ENCODE data around the gene RALB.

RALB gene, protein sequence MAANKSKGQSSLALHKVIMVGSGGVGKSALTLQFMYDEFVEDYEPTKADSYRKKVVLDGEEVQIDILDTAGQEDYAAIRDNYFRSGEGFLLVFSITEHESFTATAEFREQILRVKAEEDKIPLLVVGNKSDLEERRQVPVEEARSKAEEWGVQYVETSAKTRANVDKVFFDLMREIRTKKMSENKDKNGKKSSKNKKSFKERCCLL

DNA sequence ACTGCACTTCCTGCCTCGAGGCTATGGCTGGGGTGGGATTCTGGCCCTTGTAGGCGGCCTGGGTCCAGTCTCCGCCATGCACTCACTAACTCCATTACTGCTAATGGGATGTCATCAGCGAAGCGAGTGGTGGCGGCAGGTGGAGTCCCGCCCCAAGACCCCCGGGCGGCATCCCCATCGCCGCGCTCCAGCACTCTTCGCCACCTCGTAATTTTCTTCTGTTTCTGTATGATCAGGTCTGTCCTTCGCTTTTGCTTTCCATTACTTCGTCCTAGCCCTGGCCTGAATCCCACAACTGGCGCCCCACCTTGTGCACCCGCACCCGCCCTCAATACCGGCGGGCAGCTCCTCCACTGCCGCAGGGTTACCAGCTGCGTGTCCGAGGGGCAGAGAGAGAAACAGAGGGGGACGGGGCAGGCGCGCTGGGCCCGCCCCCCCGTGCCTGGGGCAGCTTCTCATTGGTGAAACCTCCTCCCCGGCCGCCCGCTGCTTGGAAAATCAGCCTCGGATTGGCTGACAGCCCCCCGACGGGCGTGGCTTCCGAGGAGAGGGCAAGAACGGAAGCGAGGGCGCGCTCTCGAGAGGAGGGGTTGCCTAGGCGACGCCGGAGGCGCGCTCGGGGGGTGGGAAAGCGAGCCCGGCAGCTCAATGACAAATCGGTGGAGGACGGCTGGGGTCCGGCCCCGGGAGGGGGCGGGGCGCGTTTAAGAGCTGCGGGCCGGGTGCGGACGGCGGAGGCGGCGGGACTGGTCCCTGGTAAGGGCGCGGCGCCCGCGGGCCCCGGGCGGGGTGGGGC, at the start of gene RALB:
TSS of gene RALB (plus strand) at position 628 of the 796 bp plus-strand sequence. CDS start 25,813 bp downstream, outside the sequence.
- Histone ChIP-seq H3K4me3 (ENCODE audit: low read length) (peak within 1 kb of the TSS; percentile 89), H3K27me3 (ENCODE audit: control insufficient read depth, insufficient read depth, low read length) (peaks cover 59% of the 10 kb centered on the region), H3K9ac (ENCODE audit: low read length) (peak within 1 kb of the TSS; percentile 46), H3K4me1 (ENCODE audit: control insufficient read depth, low read depth, low read length) (peaks cover 12% of the 10 kb centered on the region), H3K27ac (ENCODE audit: low read length) (no peak within 1 kb of the TSS), H3K9me3 (ENCODE audit: control insufficient read depth, low read depth, low read length) (no peaks in the 10 kb centered on the region), H3K36me3 (ENCODE audit: control insufficient read depth, low read depth, low read length) (no peaks in the 10 kb centered on the region)

DNA sequence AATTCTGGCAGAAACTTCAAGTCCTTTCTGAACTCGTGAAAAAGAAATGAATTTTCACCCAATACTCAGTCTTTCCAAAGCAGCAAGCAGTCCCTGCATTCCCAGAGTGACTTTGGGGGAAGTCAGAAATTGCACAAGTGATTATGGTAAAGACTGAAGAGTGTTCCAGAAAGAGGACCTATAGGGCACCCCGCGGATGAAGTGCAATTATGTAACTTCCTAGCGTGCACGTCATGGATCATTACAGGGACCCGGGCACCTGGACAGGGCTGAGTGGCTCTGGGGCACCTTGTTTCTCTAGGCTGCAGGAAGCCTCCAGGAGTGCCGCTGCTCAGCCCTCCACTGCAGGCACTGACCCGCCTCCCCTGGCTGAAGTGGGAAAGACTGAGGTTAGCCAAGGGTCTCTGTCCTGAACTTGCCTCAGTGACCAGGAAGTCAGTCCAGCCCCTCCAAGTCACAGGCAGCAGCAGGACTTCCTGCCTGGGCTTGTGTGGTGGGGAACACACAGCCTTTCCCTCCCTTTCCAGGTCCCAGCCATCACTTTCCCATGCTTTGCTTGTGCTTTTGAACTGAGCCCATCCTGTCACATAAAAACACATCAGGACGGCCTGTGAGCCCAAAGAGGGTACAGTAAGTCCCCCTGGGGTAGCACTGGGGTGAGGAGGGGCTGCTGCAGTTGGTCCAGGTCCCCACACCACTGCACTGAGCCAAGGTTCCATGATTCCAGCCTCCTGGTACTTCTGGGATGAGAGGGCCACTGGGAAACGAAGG, 49.2 kb upstream of the RALB start:
- Histone ChIP-seq H3K27ac (ENCODE audit: low read length) (no peak overlapping the region), H3K9me3 (ENCODE audit: control insufficient read depth, low read depth, low read length) (no peaks in the 10 kb centered on the region), H3K9ac (ENCODE audit: low read length) (no peak overlapping the region), H3K4me3 (ENCODE audit: low read length) (no peak overlapping the region), H3K36me3 (ENCODE audit: control insufficient read depth, low read depth, low read length) (no peaks in the 10 kb centered on the region), H3K4me1 (ENCODE audit: control insufficient read depth, low read depth, low read length) (no peaks in the 10 kb centered on the region), H3K27me3 (ENCODE audit: control insufficient read depth, insufficient read depth, low read length) (no peaks in the 10 kb centered on the region)

DNA sequence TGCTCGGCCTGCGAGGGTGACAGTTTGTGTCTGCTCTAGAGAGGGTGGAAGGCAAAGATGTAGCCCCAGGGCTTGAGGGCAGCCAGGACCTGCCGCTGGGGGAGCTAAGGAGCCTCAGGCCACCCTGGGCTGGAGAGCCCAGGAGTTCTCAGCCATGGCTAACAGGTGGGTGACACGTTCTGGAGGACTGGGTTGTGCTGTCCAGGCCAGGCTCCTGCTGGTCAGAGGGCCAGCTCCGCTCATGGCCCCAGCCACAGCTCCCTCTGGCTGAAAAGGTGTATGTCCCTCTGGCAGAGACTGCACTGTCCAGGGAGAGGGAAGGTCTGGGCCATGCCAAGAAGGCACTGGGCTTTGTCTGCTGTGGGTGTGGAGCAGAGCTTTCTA, 48.6 kb upstream of the RALB start:
- no peaks in the 10 kb centered on the region for H3K36me3 ChIP-seq (ENCODE audit: control insufficient read depth, low read depth, low read length)
- H3K27me3 ChIP-seq (ENCODE audit: control insufficient read depth, insufficient read depth, low read length), result no peaks in the 10 kb centered on the region
- no peaks in the 10 kb centered on the region for H3K9me3 ChIP-seq (ENCODE audit: control insufficient read depth, low read depth, low read length)
- no peak overlapping the region for H3K27ac ChIP-seq (ENCODE audit: low read length)
- no peak overlapping the region for H3K4me3 ChIP-seq (ENCODE audit: low read length)
- H3K9ac ChIP-seq (ENCODE audit: low read length), result no peak overlapping the region
- H3K4me1 ChIP-seq (ENCODE audit: control insufficient read depth, low read depth, low read length), result no peaks in the 10 kb centered on the region

DNA sequence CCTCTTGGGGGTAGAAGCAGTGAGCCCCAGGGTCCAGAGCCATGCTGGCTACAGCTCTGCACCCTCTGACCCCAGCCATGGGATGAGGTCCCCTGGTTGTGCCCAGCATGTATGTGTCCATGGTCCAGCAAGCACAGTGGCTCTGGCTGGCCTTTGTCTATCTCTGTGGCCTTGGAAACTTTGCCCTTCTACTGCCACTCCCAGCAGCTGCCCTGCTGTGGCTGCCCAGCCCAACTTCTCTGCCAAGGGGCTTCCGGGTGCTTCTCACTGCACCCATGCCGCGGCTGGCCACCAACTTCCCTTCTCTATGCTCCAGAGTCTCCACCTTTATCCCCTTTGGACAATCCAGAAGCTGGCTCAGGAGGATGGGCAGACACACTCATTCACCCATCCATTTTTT, 48.2 kb upstream of the RALB start:
- no peaks in the 10 kb centered on the region for H3K4me1 ChIP-seq (ENCODE audit: control insufficient read depth, low read depth, low read length)
- no peaks in the 10 kb centered on the region for H3K27me3 ChIP-seq (ENCODE audit: control insufficient read depth, insufficient read depth, low read length)
- no peaks in the 10 kb centered on the region for H3K9me3 ChIP-seq (ENCODE audit: control insufficient read depth, low read depth, low read length)
- no peak overlapping the region for H3K4me3 ChIP-seq (ENCODE audit: low read length)
- no peak overlapping the region for H3K27ac ChIP-seq (ENCODE audit: low read length)
- no peak overlapping the region for H3K9ac ChIP-seq (ENCODE audit: low read length)
- H3K36me3 ChIP-seq (ENCODE audit: control insufficient read depth, low read depth, low read length), result no peaks in the 10 kb centered on the region

DNA sequence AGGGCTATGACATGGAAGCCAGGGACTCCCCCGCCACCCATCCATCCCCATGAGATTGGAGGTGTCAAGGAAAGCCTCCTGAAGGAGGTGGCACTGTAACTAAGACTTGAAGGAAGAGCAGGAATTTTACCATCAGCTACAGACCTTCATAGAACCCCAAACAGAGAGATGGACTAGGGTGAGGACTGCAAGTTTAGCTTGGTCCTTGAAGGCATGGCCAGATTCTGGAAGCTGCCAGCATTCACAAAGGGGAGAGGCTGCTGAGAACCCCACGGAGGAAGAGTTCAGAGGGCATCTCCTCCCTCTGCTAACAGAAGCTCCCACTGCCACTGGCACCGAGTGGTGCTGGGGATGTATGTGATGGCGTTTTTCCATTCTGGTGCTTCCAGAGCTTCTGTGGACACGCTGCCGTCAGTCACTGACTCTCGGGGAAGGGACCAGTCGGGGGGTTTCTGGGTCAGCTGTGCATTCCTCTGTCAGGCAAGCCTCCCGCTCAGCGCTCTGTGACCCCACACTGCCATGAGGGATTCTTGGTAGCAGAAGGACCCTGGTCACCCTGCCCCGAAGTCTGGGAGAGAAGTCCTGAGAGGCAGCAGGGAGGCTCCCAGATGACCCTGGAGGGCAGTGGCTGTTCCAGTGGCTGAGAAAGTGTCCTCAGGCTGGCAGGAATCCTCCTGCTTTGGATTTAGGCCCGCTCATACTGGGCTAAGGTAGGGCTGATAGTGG, 47.5 kb upstream of the RALB start:
- Histone ChIP-seq H3K36me3 (ENCODE audit: control insufficient read depth, low read depth, low read length) (no peaks in the 10 kb centered on the region), H3K27ac (ENCODE audit: low read length) (no peak overlapping the region), H3K27me3 (ENCODE audit: control insufficient read depth, insufficient read depth, low read length) (no peaks in the 10 kb centered on the region), H3K4me3 (ENCODE audit: low read length) (no peak overlapping the region), H3K4me1 (ENCODE audit: control insufficient read depth, low read depth, low read length) (no peaks in the 10 kb centered on the region), H3K9ac (ENCODE audit: low read length) (no peak overlapping the region), H3K9me3 (ENCODE audit: control insufficient read depth, low read depth, low read length) (no peaks in the 10 kb centered on the region)

DNA sequence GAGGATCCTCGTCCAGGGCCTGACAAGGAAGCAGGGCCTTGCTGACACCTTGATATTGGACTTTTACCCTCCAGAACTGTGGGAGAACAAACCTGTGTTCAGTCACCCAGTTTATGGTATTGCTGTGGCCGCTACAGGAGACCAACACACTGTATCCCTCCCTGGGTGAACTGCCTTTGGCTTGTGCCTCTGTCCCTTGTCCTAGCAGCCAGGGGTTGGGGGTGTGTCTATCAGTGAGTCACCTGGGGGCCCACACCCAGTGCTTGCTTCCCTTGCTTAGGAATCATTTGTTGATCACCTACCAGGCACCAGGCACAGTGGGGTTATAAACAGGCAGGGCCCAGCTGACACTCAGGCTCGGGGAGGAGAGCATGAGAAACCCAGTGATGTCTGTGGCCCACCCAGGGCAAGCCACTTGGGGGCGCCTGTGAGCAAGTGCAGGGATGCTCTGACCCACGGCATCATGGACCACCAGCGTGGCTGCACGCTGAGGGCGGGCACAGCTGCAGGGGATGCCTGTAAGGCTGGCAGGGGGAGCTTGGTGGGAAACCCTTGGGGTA, 46.5 kb upstream of the RALB start:
- no peaks in the 10 kb centered on the region for H3K9me3 ChIP-seq (ENCODE audit: control insufficient read depth, low read depth, low read length)
- no peak overlapping the region for H3K9ac ChIP-seq (ENCODE audit: low read length)
- H3K27me3 ChIP-seq (ENCODE audit: control insufficient read depth, insufficient read depth, low read length), result no peaks in the 10 kb centered on the region
- no peak overlapping the region for H3K4me3 ChIP-seq (ENCODE audit: low read length)
- H3K4me1 ChIP-seq (ENCODE audit: control insufficient read depth, low read depth, low read length), result no peaks in the 10 kb centered on the region
- no peak overlapping the region for H3K27ac ChIP-seq (ENCODE audit: low read length)
- no peaks in the 10 kb centered on the region for H3K36me3 ChIP-seq (ENCODE audit: control insufficient read depth, low read depth, low read length)

DNA sequence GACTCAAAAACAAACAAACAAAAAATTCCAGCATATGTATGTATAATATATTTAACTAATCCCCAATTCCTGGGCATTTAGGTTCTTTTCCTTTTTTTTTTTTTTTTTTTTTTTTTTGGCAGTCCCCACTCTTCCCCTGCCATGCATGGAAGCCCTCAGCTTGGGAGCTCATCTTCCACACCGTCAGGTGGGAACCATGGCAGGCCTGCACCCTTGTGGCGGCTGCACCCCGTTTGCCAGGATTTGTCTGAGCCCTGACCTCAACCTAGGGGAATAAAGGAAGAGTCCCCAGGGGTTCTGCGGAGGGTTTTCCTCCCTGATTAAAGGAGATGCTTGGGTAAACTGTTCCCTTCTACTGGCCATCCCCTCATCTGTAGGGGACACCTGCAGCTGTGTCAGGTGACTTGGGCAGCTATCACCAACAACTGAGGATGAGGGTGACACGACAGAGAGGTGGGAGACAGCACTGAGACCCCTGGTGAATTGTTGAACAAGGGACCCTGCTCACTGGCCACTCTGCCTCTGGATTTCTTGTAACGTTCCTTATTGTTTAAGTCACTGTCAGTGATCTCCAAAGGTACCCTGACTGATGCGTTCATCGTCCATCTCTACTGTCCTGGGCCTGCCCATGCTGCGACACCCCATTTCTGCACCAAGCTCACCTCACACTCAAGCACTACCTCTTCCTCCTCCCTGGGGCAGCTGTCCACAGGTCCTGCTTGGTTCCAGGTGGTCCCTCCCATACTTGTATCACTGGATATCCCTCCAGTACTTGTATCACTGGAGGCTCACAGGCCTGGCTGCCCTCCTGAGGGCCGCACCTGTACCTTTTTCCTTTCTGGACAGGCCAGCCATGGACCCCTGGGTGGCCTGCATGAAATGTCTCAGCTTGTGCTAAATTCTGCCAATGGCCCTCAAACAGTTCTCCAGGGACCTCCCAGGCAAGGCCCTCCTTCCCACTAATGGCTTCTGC, 44.0 kb upstream of the RALB start:
- Histone ChIP-seq H3K27ac (ENCODE audit: low read length) (no peak overlapping the region), H3K4me3 (ENCODE audit: low read length) (no peak overlapping the region), H3K4me1 (ENCODE audit: control insufficient read depth, low read depth, low read length) (no peaks in the 10 kb centered on the region), H3K36me3 (ENCODE audit: control insufficient read depth, low read depth, low read length) (no peaks in the 10 kb centered on the region), H3K9me3 (ENCODE audit: control insufficient read depth, low read depth, low read length) (no peaks in the 10 kb centered on the region), H3K9ac (ENCODE audit: low read length) (no peak overlapping the region), H3K27me3 (ENCODE audit: control insufficient read depth, insufficient read depth, low read length) (no peaks in the 10 kb centered on the region)

DNA sequence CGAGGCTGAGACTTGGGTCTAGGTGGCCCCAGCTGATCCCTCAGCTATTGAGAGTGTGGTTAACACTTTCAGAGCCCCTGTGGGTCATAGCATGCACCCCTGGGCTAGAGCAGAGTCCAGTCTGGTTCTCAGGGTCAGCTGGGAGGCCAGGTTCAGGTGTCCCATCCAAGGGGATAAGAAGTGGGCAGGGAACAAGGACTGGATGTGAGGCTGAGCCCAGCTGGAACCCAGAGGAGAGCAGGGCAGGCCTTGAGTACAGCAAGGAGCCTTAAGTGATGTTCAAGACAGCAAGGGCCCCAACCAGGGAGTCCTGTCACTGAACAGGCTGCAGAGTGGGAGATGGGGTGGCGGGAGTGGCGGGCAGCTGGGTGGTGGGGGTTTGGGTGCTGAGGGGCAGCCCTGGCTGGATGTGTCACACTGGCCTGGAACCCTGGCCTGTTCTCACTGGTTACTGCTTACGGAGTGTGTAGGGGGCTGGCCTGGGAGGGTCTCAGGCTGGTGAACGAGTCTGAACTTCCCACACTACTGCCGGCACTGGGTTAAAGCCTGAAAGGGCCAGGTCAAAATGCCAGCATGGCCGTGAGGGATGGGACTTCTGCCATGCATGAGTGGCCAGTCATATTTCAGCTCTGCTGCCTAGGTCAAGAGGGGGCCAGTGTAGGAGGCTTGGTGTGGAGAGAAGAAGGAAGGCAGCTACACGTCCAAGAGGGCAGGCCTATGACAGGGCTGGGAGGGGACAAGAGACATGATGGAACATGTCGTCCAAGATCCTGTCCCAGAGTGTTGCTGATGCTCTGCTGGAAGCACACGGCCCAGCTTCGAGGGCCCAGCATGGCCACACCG, 43.0 kb upstream of the RALB start:
- H3K9ac ChIP-seq (ENCODE audit: low read length), result no peak overlapping the region
- no peak overlapping the region for H3K27ac ChIP-seq (ENCODE audit: low read length)
- no peak overlapping the region for H3K4me3 ChIP-seq (ENCODE audit: low read length)
- H3K36me3 ChIP-seq (ENCODE audit: control insufficient read depth, low read depth, low read length), result no peaks in the 10 kb centered on the region
- no peaks in the 10 kb centered on the region for H3K9me3 ChIP-seq (ENCODE audit: control insufficient read depth, low read depth, low read length)
- H3K27me3 ChIP-seq (ENCODE audit: control insufficient read depth, insufficient read depth, low read length), result no peaks in the 10 kb centered on the region
- H3K4me1 ChIP-seq (ENCODE audit: control insufficient read depth, low read depth, low read length), result no peaks in the 10 kb centered on the region

DNA sequence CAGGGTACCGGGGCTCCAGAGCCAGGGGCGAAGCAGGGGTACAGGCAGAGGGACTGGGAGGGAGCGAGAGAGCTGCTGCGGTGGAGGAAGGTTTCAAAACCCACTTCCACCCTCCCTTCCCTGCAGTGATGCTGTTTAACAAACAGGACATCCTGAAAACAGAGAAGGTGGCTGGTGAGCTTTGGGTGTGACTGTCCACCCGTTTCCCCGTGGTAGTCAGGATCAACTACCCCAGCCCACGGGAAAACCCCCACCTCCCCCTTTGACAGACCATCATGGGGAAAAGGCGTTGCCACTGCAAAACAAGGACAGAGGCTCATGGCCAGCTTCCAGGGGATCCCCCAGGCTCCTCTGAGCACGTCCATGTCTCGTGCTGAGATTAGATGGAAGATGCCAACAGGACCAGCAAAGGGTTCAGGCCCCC, 42.4 kb upstream of the RALB start:
- Histone ChIP-seq H3K36me3 (ENCODE audit: control insufficient read depth, low read depth, low read length) (no peaks in the 10 kb centered on the region), H3K9me3 (ENCODE audit: control insufficient read depth, low read depth, low read length) (no peaks in the 10 kb centered on the region), H3K4me1 (ENCODE audit: control insufficient read depth, low read depth, low read length) (no peaks in the 10 kb centered on the region), H3K4me3 (ENCODE audit: low read length) (no peak overlapping the region), H3K27me3 (ENCODE audit: control insufficient read depth, insufficient read depth, low read length) (no peaks in the 10 kb centered on the region), H3K9ac (ENCODE audit: low read length) (no peak overlapping the region), H3K27ac (ENCODE audit: low read length) (no peak overlapping the region)

DNA sequence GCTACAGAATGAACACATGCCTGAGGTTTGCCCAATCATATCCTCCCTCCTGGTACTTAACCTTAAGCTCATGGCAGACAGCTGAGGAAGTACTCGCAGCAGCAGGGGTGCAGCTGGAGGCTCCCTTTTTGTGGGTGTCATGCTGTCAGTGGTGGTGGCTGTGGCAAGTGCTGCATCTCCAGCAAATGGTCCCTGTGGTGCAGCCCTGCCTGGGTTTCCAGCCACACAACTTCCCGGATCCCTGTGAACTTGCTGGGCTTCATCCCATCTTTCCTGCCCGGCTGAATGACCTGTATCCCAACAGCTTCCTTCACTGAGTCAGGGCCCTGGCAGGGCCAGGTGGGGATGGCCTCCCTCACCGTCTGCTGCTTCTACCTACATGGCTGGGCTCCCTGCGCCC, 34.5 kb upstream of the RALB start:
- Histone ChIP-seq H3K36me3 (ENCODE audit: control insufficient read depth, low read depth, low read length) (no peaks in the 10 kb centered on the region), H3K9me3 (ENCODE audit: control insufficient read depth, low read depth, low read length) (no peaks in the 10 kb centered on the region), H3K4me1 (ENCODE audit: control insufficient read depth, low read depth, low read length) (no peaks in the 10 kb centered on the region), H3K9ac (ENCODE audit: low read length) (no peak overlapping the region), H3K4me3 (ENCODE audit: low read length) (no peak overlapping the region), H3K27ac (ENCODE audit: low read length) (no peak overlapping the region), H3K27me3 (ENCODE audit: control insufficient read depth, insufficient read depth, low read length) (peaks cover 14% of the 10 kb centered on the region)
